Ishikawa (cell line): ENCODE results near the gene SNRPN.

Source experiments
- CEBPB ChIP-seq: IDR thresholded peaks from 2 replicates; pipeline ENCODE4 v1.6.1; 2012
- CREB1 ChIP-seq: IDR thresholded peaks from 2 replicates; pipeline ENCODE4 v1.6.1; 2012; ENCODE audit warnings: low read depth
- EGR1 ChIP-seq: IDR thresholded peaks from 2 replicates; pipeline ENCODE4 v1.6.1; 2012
- EP300 ChIP-seq: IDR thresholded peaks from 2 replicates; pipeline ENCODE4 v1.6.1; 2012; ENCODE audit warnings: borderline replicate concordance
- FOXM1 ChIP-seq: IDR thresholded peaks from 2 replicates; pipeline ENCODE4 v1.6.1; 2012; ENCODE audit warnings: low read depth, borderline replicate concordance
- MAX ChIP-seq: IDR thresholded peaks from 2 replicates; pipeline ENCODE4 v1.6.1; 2012
- NFIC ChIP-seq: IDR thresholded peaks from 2 replicates; pipeline ENCODE4 v1.6.1; 2012
- RAD21 ChIP-seq: IDR thresholded peaks from 2 replicates; pipeline ENCODE4 v1.6.1; 2012; ENCODE audit warnings: low read depth
- REST ChIP-seq: IDR thresholded peaks from 2 replicates; pipeline ENCODE4 v1.6.1; 2012; ENCODE audit warnings: low read depth, mild to moderate bottlenecking
- TAF1 ChIP-seq: IDR thresholded peaks from 2 replicates; pipeline ENCODE4 v1.6.1; 2012; ENCODE audit warnings: low read depth, mild to moderate bottlenecking
- TCF12 ChIP-seq: IDR thresholded peaks from 2 replicates; pipeline ENCODE4 v1.6.1; 2012; ENCODE audit warnings: low read depth
- TEAD4 ChIP-seq: IDR thresholded peaks from 2 replicates; pipeline ENCODE4 v1.6.1; 2012
- USF1 ChIP-seq: IDR thresholded peaks from 2 replicates; pipeline ENCODE4 v1.6.1; 2012
- YY1 ChIP-seq: IDR thresholded peaks from 2 replicates; pipeline ENCODE4 v1.6.1; 2012; ENCODE audit warnings: low read depth
- ZBTB7A ChIP-seq: IDR thresholded peaks from 2 replicates; pipeline ENCODE4 v1.6.1; 2012; ENCODE audit warnings: low read depth

Gene SNRPN

GRCh38 chr15:24954783-24955530 is at the start of gene SNRPN, which contains the start of gene SNURF:
TSS of gene SNRPN (plus strand) at chr15:24954987. CDS start at chr15:24974454, 19,467 bp downstream.
TSS of gene SNURF (plus strand) at chr15:24954987. CDS start at chr15:24955049, 62 bp downstream.
- TF ChIP-seq USF1 (no peak), TEAD4 (no peak), MAX (no peak), TAF1 (peak; percentile 66; the same call in 1 of the 2 replicates), ZBTB7A (peak; percentile 77; the same call in 1 of the 2 replicates), YY1 (no peak)

GRCh38 chr15:24916305-24917009 is 38.3 kb upstream of the SNRPN start:
- TF ChIP-seq CEBPB = no peak
- TF ChIP-seq RAD21 = no peak
- no peak for TF ChIP-seq CREB1
- no peak for TF ChIP-seq REST
- no peak for TF ChIP-seq USF1
- no peak for TF ChIP-seq MAX
- TF ChIP-seq TEAD4 = no peak
- TF ChIP-seq TAF1 = no peak
- TF ChIP-seq YY1 = no peak
- TF ChIP-seq EGR1 = no peak
- TF ChIP-seq FOXM1 = no peak
- no peak for TF ChIP-seq ZBTB7A
- TF ChIP-seq NFIC = no peak
- no peak for TF ChIP-seq EP300

GRCh38 chr15:24917431-24917830 is 37.4 kb upstream of the SNRPN start:
- TF ChIP-seq FOXM1 = no peak
- TF ChIP-seq EP300 = no peak
- TF ChIP-seq TAF1 = no peak
- no peak for TF ChIP-seq ZBTB7A
- TF ChIP-seq TEAD4 = no peak
- TF ChIP-seq NFIC = no peak
- TF ChIP-seq USF1 = no peak
- TF ChIP-seq EGR1 = no peak
- no peak for TF ChIP-seq MAX
- no peak for TF ChIP-seq TCF12
- no peak for TF ChIP-seq CREB1
- no peak for TF ChIP-seq YY1
- TF ChIP-seq REST = no peak
- TF ChIP-seq CEBPB = no peak
- TF ChIP-seq RAD21 = no peak

GRCh38 chr15:24919446-24919845 is 35.3 kb upstream of the SNRPN start:
- TF ChIP-seq EGR1 = no peak
- no peak for TF ChIP-seq MAX
- TF ChIP-seq TEAD4 = no peak
- TF ChIP-seq TAF1 = no peak
- TF ChIP-seq REST = no peak
